T47D (cell line): ENCODE results near the gene PACS1.
"Not testable (repeated sequence)": the region's sequence is repeated elsewhere in the genome, so short reads cannot be mapped to it uniquely, and the experiment has no call there.

Experiments used
- DNase-seq, 2 experiments: peaks; one replicate each; pipeline versions ENCODE4 v3.0.0 to v3.0.0-alpha.2; 2011 to 2012; ENCODE audit warnings: low read depth in 1 of 2, low spot score in 1 of 2
- JUND ChIP-seq: IDR thresholded peaks from 2 replicates; pipeline ENCODE4 v1.6.1; 2012; ENCODE audit warnings: low read depth
- in situ Hi-C: cut with HindIII; loops from 2 replicates; pipeline ENCODE4 v1.10.0; 2016; ENCODE audit warnings: low sequenced_read_pairs, low pct_unique_long_range_greater_than_20kb

Gene PACS1

DNA sequence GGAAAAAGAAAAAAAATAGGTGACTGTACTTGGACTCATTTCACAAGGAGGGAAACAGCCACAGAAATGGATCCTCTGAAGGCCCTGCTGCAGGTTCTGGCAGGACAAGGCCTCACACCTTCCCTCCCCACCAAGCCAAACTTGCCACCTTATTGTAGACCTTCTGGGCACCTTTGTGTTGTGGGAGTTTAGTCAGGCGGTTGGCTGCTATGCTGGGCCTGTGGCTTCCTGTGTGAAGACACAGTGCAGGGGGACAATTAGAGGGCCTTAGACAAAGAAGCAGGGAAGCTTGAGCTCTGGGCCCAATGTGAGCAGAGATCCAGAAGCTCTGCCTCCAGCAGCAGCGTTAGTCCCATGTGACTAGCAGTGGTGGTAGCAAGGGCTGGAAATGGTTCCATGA is 202.5 kb downstream of the PACS1 start:
- in situ Hi-C loops = no loop called here
- no peak for TF ChIP-seq JUND
- DNase-seq = no peak

DNA sequence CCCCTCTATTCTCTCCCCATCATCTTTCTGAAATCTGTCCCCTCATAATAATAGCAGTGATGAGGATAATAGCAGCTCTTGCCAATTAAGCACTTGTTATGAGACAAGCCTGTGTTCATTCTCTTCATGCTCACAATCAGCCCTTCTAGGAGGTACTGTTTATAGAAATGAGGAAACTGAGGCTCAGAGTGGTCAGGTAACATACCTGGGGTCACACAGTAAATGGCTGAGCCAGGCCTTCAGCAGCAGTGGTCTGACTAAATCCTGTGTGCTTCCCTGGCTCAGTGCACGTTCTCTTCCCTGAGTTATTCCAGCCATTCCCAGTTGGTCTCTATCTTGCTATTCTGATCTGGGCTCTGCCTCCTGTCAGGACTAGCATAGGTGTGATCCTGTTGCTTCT is 204.1 kb downstream of the PACS1 start:
- in situ Hi-C loops = no loop called here
- no peak for TF ChIP-seq JUND
- peak in 1 of 2 experiments; percentile 31 for DNase-seq

DNA sequence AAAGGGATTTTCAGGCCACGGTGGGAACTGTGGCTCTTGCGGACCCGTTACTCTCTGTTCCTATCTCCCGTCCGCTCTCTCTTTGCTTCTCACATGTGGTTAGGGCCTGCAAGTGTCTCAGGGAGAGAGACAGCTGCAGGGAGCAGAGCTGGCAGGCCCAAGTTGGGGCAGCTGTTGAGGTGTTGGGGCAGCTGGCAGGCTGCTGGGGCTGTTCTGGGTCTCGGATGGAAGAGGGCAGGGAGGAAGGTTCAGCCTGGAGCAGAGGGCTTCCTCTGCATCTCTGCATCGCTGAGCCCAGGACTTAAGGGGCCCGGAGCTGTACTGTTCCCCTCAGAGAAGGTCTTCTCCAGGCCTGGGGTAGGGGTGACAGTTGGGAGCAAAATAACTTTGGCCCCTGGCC is 205.3 kb downstream of the PACS1 start:
- TF ChIP-seq JUND = no peak
- in situ Hi-C loops = no loop called here
- DNase-seq = no peak

DNA sequence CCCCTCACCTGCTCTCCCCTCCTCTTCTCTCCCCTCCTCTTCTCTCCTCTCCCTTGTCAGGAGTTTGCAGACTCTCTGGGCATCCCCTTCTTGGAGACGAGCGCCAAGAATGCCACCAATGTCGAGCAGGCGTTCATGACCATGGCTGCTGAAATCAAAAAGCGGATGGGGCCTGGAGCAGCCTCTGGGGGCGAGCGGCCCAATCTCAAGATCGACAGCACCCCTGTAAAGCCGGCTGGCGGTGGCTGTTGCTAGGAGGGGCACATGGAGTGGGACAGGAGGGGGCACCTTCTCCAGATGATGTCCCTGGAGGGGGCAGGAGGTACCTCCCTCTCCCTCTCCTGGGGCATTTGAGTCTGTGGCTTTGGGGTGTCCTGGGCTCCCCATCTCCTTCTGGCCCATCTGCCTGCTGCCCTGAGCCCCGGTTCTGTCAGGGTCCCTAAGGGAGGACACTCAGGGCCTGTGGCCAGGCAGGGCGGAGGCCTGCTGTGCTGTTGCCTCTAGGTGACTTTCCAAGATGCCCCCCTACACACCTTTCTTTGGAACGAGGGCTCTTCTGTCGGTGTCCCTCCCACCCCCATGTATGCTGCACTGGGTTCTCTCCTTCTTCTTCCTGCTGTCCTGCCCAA is 206.0 kb downstream of the PACS1 start:
- TF ChIP-seq JUND = no peak
- no peak for DNase-seq
- in situ Hi-C loops = no loop called here

DNA sequence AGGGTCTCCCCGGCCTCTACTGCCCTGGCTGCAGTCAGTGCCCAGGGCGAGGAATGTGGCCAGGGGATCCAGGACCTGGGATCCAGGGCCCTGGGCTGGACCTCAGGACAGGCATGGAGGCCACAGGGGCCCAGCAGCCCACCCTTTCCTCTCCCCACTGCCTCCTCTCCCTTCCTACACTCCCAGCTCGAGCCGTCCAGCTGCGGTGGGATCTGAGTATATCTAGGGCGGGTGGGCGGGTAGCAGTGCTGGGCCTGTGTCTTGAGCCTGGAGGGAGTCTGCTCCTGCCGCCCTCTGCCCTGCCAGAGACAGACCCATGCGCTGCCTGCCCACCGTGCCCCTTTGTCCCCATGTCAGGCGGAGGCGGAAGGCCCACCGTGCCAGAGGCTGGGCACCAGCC is 206.5 kb downstream of the PACS1 start:
- in situ Hi-C loops, DNase-seq: not testable (repeated sequence)

DNA sequence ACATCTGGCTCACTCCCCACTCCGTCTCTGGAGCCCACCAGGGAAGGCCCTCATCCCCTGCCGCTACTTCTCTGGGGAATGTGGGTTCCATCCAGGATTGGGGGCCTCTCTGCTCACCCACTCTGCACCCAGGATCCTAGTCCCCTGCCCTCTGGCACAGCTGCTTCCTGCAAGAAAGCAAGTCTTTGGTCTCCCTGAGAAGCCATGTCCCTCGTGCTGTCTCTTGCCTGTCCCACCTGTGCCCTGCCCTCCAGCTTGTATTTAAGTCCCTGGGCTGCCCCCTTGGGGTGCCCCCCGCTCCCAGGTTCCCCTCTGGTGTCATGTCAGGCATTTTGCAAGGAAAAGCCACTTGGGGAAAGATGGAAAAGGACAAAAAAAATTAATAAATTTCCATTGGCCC is 207.0 kb downstream of the PACS1 start:
- DNase-seq, in situ Hi-C loops: not testable (repeated sequence)

DNA sequence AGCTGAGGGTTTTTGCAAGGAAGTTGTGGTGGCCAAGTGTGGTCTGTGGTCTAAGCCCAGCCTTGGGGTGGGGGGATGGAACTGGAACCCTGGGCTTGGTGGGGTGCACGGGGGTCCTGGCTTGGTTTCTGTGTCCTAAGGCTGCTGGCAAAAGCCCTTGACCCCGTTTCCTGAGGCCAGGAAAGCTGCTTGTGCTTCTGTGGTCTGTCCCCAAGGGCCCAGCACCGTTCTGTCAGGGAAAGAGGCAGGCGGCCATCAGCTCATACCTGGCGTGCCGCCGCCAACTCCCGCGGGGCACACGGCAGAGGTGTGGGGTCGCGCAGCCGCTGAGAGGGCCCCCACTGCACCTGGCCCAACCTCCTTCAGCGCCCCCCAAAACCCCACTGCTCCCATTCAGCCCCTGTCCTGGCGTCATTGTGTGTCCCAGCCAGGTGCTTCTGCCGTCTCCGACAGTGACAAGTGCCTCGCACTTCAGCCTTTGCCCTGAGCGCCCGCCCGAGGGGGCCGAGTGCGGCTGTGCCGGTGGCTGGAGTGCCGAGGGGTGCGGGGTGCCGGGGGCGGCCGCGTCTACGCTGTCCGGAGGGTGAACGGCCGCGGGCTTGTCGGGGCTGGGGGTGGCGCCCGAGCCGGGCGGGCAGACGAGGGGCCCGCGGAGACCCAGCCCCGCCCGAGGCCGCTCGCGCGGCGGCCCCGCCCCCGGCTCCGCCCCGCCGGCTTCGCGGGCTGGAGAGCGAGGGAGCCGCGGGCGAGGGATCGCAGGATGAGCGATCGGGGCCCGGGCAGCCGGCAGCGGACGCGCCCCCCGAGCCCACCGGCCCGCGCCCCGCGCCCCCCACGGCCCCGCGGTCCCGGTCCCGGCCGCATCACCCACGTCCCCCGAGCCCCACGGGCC is 207.6 kb downstream of the PACS1 start, which contains the start of gene CNIH2:
TSS of gene CNIH2 (plus strand) at position 705 of the 892 bp plus-strand sequence. CDS start 282 bp downstream, outside the sequence.
- in situ Hi-C loops = no loop called here
- no peak for TF ChIP-seq JUND
- peak; percentile 49 to 77 for DNase-seq

DNA sequence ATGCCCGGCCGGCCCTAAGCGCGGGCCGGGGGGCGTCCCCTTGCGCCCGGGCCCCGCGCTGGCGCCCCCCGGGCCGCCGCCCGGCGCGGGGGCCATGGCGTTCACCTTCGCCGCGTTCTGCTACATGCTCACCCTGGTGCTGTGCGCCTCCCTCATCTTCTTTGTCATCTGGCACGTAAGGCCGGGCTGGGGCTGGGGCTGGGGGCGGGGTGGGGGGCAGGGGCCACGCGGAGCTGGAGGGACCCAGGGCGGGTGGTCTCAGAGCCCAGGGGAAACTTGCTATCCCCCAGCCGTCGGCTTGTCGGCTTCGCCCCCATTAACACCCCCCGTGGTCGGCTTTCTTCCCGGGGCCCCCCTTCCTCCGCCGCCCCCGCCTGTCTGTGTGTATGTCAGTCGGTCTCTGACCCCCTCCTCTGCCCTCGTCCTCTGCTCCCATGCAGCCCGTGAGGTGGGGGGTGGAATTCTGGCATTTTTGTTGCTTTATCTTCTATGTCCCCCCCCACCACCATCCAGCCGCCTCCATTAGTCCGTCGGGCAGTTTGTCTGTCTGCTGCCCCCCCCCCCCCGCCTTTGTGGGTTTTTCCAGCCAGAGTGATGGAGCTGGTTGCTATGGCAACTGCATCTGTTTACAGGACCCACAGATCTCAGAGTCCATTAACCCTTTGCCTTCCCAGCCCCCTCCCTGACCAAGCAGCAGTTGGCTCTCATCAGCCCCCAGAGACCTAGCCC is 208.5 kb downstream of the PACS1 start:
- DNase-seq = peak in 1 of 2 experiments; percentile 41
- in situ Hi-C loops = no loop called here
- TF ChIP-seq JUND = no peak

DNA sequence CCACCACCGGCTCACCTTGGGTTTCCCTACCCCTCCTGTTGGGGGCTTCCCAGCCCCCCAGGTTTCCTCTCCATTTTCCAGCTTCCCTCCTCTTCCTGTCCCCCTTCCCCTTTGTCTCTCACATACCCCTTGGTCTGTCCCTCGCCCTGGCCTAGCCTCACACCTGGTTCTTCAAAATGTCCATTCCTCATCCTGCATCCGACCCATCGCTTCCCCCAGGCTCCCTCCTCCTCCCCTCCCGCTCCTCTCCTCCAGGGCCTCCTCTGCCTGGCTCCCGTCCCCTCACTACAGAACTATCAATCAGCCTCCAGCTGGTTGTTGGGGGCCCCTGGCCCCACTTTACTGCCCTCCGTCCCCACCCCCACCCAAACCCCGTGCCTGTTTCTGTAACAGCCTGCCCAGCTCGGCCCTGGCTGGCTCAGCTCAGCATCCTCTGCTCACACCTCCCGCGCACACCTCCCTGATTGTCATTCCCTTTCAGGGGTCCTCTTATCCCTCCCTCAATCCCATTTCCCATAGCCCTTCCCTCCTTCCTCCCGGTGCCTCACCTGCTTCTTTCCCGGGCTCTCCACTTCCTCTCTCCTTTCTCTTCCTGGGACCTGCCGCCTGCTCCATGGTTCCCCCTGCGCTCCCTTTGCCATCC is 209.1 kb downstream of the PACS1 start:
- TF ChIP-seq JUND = no peak
- in situ Hi-C loops = no loop called here
- DNase-seq = no peak

DNA sequence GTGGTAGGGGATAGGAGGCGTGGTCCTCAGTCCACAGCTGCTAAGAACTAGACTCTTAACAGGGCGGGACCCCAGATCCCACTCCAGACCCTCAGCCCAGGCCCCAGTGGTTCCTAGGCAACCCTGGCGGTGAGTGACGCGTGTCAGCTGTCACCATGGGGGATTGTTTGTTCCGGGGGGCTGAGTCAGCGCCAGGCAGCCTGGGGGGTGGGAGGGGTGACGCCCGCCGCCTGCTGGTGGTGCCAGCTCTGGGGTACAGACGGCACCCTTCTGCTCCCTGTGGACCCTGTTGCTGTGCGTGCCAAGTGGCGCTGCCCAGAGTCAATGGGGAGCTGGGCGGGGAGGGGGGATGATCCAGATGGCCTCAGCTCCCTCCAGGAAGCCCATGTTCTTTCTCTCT is 210.4 kb downstream of the PACS1 start:
- in situ Hi-C loops = no loop called here
- TF ChIP-seq JUND = no peak
- DNase-seq = no peak

DNA sequence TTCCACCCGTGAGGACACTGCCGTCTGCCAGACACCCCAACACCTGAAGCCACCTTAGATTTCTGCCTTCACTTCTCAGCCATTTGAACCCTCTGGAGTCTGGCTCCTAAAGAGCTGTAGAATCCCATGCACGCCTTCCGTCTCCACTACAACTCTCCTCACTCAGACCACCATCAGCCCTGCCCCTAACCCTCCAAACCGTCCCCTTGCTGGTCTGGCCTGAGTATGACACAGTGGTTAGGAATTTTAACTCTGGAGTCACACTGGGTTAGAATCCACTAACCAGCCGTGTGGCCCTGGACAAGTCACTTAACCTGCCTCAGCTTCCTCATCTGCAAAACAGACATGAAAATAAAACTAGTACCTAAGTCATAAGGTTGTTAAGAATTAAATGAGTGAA is 210.9 kb downstream of the PACS1 start:
- in situ Hi-C loops = no loop called here
- TF ChIP-seq JUND = no peak
- DNase-seq = no peak

DNA sequence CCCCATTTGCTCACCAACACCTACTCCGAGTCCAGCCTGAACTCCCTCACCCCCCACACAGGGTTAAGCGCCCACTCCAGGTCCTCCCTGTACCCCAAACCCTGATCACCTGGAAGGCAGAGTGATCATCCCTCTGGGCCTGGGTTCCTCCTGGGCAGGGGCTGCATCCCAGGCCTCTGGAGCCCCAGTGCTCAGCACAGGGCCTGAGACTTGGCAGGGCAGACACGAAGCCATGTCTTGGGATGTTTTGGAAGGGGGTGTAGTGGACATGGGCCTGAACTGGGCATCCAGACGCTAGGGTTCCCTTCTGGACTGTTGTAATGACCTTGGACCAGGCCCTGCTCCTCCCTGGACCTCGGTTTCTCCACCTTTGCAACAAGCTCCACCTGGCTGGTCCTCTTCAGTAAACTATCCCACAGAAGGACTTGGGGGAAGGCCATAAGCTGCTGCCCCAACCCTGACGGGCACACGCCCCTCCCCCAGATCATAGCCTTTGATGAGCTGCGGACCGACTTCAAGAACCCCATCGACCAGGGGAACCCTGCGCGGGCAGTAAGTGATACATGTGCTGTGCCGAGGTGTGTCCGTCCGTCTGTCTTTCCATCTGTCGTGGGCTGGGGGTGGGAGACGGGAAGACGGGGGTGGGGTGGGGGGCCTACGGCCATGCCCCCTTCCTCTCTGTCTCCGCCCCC is 211.8 kb downstream of the PACS1 start:
- no peak for DNase-seq
- TF ChIP-seq JUND = no peak
- in situ Hi-C loops = no loop called here
